Islet of Langerhans (tissue), 1 donor: ENCODE measurements around the gene MDP1.
A peak's percentile ranks its signal among the peaks of the same experiment; 100 is the strongest.
"Not testable (repeated sequence)": the region's sequence is repeated elsewhere in the genome, so short reads cannot be mapped to it uniquely, and the experiment has no call there.

Source experiments
- FAIRE-seq: peaks from one replicate; lab custom pipeline; 2011; peaks lifted over from hg19 to GRCh38; lab: Jason Lieb, UNC

Gene MDP1

DNA sequence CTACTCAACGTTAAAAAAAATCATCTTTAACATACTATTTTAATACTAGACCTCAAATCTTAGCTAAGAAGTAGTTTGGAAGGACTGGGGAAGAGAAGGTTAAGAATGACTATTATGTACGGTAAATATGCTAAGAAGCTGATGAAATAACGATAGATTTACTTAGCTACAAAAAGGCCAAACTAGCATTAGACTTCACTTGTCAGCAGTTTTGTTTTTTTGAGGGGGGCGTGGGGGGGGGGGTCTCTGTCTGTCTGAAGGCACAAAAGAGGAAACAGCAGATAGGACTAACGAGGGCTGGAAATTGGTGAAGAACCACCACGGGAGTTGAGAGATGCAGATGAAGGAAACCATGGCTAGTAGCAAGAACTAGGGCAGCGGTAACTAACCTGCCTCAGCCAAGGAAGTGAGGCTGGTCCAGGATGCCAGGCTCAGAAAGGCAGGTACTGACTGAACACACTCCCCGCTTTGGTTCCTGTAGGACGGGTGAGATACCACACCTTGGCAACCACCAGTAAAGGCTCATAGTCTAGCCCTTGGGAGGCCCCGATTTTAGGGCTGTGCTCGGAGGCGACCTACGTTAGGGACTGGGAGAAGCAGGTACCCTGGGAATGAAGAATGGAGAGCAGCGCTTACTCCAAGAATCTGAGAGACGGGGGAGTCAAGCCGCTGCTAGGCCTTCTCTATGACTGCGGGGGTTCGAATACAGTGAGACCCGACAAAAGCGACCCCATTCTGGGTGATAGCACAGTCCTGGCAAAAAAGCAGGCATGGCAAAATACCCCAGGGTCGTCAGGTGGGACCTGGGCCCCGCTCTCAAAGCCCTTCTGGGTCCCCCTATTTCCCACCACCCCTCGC, 15.6 kb upstream of the MDP1 start:
- FAIRE-seq = no peak

DNA sequence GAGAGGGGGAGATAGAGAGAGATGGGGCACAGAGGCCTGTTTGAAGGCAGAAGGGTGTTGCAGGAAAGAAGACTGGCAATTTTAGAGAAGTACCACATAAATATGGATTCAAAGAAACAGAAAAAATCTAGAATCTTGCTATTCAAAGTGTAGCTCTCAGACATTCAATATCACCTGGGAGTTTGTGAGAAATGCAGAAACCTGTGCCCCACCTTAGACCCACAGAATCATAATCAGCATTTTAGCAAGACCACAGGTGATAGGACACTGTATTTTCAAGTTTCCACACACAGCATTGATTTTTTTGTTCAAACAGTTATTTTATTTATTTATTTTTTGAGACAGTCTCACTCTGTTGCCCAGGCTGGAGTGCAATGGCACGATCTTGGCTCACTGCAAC, 13.0 kb upstream of the MDP1 start:
- FAIRE-seq = no peak

DNA sequence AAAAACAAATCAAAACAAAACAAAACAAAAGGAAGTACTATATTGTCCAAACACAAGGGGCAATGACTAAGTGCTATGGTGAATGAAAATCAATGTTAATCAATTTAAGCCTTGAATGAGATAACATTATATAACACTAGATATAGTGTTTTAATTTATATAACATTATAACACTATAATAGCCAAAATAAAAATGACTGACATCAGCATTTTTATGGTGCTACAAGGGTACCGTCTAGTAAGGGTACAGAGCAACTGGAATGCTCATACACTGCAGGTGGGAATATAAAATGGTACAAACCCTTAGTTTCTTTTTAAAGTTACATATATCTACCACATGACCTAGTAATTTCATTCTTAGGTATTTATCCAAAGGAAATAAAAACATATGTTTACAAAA, 10.6 kb upstream of the MDP1 start:
- FAIRE-seq = no peak

DNA sequence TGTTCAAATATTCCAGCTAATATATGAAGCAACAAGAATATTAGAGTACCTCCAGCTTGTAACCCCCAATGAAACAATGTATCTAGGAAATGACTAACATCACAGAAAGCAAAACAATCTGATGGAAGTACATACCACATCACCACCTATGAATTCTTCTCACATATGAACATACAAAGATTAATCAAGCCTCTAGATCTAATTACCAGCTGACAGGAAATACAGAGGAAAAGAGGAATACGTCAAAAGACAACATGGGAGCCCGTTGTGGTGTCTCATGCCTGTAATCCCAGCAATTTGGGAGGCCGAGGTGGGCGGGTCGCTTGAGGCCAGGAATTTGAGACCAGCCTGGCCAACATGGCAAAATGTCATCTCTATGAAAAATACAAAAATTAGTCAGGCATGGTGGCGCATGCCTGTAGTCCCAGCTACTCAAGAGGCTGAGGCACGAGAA, 8.8 kb upstream of the MDP1 start:
- FAIRE-seq = no peak

DNA sequence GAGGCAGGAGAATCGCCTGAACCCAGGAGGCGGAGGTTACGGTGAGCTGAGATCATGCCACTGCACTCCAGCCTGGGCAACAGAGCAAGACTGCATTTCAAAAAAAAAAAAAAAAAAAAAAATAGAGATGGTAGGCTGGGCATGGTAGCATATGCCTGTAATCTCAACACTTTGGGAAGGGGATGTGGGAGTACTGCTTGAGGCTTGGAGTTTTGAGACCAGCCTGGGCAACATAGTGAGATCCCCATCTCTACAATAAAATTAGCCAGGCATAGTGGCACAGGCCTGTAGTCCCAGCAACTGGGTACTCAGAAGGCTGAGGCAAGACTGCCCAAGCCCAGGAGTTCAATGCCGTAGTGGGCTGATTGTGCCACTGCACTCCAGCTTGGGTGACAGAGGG, 7.1 kb upstream of the MDP1 start:
- not testable (repeated sequence) for FAIRE-seq

DNA sequence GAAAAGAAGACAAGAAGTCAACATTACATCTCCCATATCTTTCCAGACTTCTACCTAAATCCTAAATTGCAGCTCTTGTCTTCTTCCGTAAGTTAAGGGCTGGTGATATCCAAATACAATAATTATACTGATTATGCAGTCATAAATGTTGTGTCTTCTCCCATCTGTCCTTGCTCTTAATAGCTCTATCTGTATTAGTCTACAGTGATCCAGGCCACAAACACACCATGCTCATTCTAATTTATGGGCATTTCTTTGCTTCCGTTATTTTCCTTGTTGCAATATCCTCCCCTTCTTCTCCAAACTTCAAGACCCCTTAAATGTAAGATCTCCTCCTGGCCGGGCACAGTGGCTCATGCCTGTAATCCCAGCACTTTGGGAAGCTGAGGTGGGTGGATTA, 3.7 kb upstream of the MDP1 start:
- FAIRE-seq = no peak

DNA sequence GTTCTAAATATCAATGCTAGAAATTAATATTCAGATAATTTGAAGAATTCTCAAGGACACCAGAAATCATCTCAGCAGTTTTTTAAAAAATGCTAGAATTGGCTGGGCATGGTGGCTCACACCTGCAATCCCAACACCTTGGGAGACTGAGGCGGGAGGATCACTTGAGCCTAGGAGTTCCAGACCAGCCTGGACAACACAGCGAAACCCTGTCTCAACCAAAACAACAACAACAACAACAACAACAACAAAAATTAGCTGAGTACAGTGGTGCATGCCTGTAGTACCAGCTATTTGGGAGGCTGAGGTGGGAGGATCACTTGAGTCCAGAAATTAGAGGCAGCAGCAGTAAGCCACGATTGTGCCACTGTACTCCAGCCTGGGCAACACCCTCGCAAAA, 3.2 kb upstream of the MDP1 start:
- FAIRE-seq = no peak

DNA sequence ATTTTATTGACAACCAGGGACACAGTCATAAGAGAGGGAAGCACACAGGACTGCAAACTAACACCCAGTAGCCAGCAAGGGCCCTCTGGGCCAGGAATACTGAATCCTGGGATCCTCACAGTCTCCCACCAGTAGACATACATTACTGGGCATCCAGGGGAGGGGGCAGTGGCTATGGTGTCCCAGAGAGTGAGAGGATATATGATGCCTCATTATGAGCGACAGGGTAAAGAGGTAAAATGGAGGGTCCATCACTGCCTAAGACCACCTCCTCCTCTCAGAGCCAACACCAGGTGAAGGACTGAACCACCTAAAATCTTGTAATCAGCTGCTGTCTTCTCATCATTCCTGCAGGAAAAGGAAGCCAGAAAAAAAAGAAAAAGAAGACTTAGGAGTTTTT, 1.0 kb upstream of the MDP1 start:
- not testable (repeated sequence) for FAIRE-seq

DNA sequence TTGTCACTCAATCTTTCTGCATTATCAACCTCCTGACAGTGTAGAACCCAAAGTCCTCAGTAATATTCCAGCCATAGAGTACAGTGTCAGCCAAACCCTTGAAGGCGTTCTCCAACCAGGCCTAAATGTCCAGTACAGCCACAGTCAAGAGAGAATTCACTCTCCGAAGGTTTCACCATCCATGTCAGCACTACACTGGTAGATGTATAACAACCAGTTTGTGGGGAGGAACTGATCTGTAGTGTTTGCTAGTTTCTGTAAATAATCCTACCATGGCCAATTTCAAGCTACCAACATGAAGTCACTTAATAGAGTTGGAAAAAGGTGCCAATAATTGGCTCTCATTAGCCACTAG, 456 bp upstream of the MDP1 start:
- FAIRE-seq = no peak

DNA sequence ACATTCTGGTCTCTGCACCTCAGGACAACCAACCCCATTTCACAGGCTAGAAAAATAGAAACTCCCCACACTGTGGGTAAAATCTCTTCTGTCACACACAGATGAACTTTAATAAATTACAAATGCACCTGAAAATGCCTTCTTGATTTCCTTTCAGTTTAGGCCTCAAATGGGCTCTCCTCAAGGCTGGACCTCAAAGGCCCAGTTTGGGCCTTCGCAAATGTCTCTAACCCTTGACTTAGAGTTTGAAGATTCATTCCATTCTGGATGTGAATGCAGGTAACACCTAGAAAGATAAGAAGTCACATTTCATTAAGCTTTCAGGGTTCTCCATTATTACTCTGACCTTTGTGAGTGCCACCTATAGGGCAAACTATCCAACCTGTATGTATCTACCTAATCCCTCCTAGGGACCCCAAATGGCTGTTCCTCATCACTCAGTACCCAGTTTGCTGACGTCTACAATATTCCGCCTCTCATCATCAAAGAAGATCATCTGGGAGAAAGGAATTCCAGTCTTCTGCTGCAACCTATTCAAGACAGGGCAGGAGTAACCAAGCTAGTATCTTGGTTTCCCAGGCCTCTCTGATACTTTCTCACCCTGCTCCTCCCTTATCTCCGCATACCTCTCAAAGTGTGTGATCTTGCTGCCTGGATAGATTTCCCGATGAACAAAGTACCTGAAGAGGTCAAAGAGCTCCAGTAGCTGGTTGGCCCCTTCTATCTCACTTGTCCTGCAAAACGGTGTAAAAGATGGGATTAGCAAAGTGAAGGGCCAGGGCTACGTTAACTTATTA, 1.8 kb downstream of the MDP1 start:
- no peak for FAIRE-seq

DNA sequence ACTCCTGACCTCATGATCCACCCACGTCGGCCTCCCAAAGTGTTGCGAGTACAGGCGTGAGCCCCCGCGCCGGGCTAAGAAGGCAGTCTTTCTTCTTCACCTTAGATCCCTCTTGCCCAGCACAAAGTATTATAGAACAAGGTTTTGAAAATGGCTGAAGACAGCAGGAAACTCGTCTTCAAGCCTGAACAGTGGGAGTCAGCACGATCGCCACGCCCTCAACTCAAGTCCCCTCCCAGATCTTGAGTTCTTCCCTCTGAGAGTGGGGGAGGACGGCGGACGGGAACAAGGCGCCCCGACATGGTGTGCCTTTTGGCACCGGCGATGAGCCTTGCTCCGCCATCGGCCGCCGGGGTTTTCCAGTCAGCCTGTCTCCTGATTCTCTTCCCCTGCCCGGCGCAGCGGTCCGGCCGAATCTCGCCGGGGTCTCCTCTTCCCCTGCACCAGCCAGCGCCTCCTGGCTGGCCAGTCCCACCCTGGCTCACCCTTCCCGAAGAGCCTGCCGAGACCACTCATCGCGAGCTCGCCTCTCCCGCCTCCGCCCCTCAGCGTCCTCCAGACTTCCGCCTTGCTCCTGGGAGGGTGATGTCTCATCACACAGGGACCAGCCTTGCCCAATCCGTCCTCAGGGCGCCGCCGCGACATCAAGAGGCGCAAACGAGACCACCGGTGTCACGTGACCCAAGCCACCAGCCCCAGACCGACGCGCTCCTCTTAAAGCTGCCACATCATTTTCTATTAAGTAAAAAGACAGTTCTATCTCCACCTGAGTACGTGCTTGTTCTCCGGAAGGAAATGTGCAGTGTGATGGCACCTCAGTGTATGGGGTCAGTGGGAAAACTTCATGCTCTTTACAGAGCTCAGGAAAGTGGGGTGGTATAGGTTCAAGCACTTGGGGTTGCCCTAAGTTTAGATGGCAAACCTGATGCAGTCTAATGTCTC, 2.7 kb downstream of the MDP1 start, which contains the start of gene CHMP4A:
Gene CHMP4A, minus strand, starts transcription at position 565 of the 942 bp plus-strand sequence. Its CDS starts 49 bp downstream, at position 516.
- peak; percentile 58 for FAIRE-seq

DNA sequence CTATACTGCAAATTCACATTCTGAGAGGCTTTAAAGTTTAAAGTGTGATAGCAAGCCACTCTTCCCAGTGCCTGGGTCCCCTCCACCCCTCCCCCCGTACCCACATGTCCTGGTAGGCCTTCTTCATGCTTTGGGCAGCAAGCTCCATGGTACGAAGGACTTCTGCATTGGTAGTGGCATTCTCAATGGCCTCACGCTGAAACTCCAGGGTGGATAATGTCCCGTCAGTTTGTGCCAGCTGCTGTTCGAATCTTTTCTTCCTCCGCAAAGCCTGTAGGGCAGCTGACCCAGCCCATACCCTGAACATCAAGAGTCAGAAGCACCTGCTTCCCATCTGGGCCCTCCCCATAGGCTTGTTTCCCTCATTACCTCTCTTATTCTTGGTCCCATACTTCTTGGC, 4.6 kb downstream of the MDP1 start:
- no peak for FAIRE-seq

DNA sequence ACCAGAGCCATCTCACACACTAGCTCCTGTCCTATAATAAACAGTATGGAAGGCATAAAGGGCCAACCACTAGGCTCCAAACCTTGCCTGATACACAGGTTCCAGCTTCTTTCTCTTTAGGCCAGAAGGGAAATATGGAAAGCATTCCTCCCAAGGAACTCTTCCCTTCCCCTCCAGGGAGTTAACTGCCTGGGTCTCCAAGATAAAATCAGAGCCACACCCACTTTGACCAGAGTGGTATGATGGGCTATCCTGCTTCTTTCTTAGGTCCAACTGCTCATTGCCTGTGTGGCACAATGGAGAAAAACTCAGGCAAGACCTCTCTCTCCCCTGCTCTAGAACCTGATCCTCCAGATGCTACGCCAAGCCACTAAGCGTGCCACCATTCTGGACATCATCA, 8.2 kb downstream of the MDP1 start:
- FAIRE-seq = no peak

DNA sequence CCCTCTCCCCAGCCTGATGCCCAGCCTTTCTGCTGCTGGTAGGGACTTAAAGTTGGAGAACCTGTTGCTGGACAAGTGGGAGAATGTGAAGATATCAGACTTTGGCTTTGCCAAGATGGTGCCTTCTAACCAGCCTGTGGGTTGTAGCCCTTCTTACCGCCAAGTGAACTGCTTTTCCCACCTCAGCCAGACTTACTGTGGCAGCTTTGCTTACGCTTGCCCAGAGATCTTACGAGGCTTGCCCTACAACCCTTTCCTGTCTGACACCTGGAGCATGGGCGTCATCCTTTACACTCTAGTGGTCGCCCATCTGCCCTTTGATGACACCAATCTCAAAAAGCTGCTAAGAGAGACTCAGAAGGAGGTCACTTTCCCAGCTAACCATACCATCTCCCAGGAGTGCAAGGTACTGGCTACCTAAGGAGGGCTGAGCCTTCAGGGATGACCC, 8.7 kb downstream of the MDP1 start:
- FAIRE-seq = no peak

DNA sequence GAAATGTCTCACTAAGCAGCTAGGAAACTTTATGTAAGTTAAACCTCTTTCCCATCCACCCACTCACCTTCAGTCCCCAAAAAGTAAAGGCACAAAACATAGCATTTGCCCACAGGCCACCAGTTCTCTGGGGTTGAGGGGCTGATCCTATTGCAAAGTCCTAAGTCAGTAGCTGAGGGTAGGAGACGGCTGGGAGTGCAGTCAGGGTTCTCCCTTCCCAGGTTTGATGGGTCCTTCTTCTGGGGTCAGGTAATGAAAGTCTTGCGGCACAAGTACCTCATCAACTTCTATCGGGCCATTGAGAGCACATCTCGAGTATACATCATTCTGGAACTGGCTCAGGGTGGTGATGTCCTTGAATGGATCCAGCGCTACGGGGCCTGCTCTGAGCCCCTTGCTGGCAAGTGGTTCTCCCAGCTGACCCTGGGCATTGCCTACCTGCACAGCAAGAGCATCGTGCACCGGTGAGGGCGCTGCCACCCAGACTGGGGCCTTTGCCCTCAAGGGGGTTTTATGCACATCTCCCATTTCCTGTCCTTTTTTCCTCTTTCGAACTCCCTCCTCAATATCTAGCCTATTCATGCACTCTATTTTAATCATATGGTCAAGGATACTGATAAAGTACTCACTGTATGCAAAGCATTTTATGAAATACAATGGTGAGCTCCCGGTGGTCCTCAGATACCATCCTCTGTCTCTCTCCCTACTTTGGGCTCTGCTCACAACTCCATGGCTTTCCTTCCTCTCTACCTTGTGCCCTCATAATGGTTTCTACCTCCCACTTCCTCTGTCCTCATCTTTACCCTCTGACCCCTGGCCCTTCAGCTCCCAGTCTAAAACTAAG, 9.4 kb downstream of the MDP1 start:
- FAIRE-seq = no peak

DNA sequence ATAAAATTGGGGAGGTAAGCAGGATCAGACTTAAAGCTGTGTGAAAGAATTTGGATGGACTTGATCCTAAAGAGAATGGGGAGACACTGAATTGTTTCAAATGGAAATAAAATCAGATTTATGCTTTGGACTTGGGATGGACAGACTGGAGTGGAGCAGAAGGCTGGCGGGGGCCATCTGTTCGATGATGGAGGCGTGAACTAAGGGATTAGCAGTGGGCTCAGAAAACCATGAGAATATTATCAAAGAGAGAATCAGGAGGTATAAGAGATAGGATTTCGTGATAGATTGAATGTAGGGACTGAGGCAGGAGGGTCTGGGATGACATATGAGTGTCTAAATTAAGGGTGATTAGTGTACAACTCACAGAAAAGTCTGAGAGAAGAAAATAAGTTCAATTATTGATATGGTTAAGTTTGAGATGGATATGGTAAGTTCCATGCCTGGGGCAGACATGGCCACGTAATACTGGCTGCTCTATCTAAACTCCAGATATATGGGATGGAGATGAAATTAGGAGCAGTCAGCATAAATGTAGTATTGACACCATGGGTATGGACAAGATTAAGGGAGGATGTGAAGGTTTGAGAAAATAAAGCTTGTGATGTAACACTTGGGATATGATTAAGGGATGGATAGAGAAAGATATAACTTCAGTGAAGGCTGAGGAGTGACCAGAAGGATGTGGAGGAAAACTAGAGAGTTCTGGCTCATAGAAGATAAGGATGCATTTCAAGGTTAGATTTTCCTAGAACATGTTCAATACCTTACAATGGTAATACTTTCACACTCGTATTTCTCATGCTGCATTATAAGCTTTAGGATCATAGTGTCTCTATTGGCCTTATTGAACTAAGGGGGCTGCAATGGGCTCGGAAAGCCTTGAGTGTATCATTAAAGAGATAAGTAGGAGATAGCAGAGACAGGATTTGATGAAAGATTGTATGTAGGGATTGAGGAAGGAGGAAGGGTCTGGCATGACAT, 11.4 kb downstream of the MDP1 start:
- FAIRE-seq = no peak

DNA sequence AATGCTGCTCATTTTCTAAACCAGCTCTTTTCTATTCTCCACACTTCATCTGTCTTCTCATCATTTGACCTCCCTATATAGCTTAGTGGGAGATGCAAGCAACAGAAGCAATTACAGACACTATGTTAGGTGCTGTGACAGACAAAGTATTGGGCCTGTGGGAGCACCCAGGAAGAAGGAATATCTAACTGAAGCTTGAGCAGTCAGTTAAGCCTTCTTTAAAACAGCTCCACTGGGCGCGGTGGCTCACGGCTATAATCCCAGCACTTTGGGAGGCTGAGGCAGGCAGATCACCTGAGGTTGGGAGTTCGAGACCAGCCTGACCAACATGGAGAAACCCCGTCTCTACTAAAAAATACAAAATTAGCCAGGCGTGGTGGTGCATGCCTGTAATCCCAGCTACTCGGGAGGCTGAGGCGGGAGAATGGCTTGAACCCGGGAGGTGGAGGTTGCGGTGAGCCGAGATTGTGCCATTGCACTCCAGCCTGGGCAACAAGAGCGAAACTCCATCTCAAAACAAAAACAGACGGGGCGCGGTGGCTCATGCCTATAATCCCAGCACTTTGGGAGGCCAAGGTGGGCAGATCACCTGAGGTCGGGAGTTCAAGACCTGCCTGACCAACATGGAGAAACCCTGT, 12.5 kb downstream of the MDP1 start:
- FAIRE-seq = not testable (repeated sequence)

DNA sequence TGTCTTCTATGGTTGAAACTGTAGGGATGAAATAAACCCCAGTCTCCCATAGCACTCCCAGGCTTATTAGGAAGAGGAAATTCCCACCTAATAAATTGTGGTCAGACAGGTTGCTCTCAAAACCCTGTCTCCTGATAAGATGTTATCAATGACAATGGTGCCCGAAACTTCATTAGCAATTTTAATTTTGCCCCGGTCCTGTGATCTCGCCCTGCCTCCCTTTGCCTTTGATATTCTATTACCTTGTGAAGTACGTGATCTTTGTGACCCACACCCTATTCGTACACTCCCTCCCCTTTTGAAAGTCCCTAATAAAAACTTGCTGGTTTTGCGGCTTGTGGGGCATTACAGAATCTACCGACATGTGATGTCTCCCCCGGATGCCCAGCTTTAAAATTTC, 13.3 kb downstream of the MDP1 start:
- not testable (repeated sequence) for FAIRE-seq

DNA sequence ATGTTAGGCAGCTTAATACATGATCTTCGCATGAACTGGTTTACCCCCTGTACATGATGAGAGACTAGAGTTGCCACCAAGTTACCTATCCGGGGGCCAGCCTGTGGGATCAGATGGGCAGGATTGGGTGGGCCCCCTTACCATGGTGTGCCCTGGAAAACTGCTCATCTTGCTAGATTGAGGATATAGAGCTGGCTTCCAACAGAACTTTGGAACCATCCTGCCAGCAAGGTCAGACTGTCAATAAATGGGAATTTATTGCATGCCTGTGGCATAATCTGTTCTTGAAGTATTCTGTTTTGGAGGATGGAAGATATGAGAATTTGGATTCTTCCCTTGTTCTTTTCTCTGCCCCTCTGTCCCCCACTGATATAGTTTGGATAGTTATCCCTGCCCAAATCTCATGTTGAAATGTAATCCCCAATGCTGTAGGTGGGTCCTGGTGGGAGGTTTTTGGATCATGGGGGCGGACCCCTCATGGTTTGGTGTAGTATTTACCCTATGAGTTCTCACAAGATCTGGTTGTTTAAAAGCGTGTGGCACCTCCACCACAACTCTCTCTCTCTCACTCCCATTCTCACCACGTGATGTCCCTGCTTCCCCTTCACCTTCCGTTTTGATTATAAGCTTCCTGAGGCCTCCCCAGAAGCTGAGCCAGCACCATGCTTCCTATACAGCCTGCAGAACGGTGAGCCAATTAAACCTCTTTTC, 16.9 kb downstream of the MDP1 start:
- no peak for FAIRE-seq
